PC-9 (cell line): ENCODE results near the gene CAPN14. TPM values are rescaled to one million over a fixed set of nuclear protein-coding genes. Genes with fewer than 3 reads are reported as not detected.

Experiments
- BruUV-seq: library from RNA; stranded (reverse); fragments of 400-500 nt; replicated peaks from 2 replicates; lab custom pipeline; 2021; lab: Mats Ljungman, UMichigan
- CTCF ChIA-PET: fragments of 300-600 bp; sonication (Branson Sonifier 250); formaldehyde crosslinking; loops from one replicate; lab custom pipeline; 2022; ENCODE audit warnings: antibody characterized with exemption; lab: Charles Lee
- POLR2A ChIA-PET: fragments of 300-600 bp; sonication (Branson Sonifier 250); formaldehyde crosslinking; loops from one replicate; lab custom pipeline; 2022; ENCODE audit warnings: antibody characterized with exemption; ENCODE audit not compliant: unreplicated experiment; lab: Charles Lee
- DNase-seq, 2 experiments: peaks; one replicate each; pipeline versions ENCODE4 v3.0.0 to v3.0.0-alpha.2; 2015 to 2022; ENCODE audit warnings: mixed read lengths in 1 of 2
- H2AFZ ChIP-seq: fragments of 200-600 bp; sonication (generic); 2 replicates; pipeline ENCODE4 v1.8.1; 2017; ENCODE audit warnings: antibody characterized with exemption
- H3F3A ChIP-seq: fragments of 200-600 bp; sonication (generic); 2 replicates; pipeline ENCODE4 v1.8.1; 2017; ENCODE audit warnings: antibody characterized with exemption, mild to moderate bottlenecking, low read depth; ENCODE audit not compliant: insufficient read depth
- H3K27ac ChIP-seq: fragments of 200-600 bp; sonication (generic); 2 replicates; pipeline ENCODE4 v1.6.1; 2016; ENCODE audit warnings: mixed run types
- H3K27me3 ChIP-seq: fragments of 200-600 bp; sonication (generic); 2 replicates; pipeline ENCODE4 v1.6.1; 2016; ENCODE audit warnings: low read depth, mixed run types; ENCODE audit not compliant: insufficient read depth
- H3K36me3 ChIP-seq: fragments of 200-600 bp; sonication (generic); 2 replicates; pipeline ENCODE4 v1.6.1; 2016; ENCODE audit warnings: low read depth, mixed run types
- H3K4me1 ChIP-seq: fragments of 200-600 bp; sonication (generic); replicated peaks from 2 replicates; pipeline ENCODE4 v1.6.1; 2016; ENCODE audit warnings: mixed run types; ENCODE audit not compliant: insufficient read depth
- H3K4me2 ChIP-seq: fragments of 200-600 bp; sonication (generic); 2 replicates; pipeline ENCODE4 v1.6.1; 2017; ENCODE audit warnings: mixed run types
- H3K4me3 ChIP-seq: fragments of 200-600 bp; sonication (generic); 2 replicates; pipeline ENCODE4 v1.6.1; 2016; ENCODE audit warnings: mixed run types
- H3K79me2 ChIP-seq: fragments of 200-600 bp; sonication (generic); 2 replicates; pipeline ENCODE4 v1.6.1; 2017; ENCODE audit warnings: low read depth, mixed run types
- H3K9me2 ChIP-seq: fragments of 200-600 bp; sonication (generic); 2 replicates; pipeline ENCODE4 v1.8.1; 2017; ENCODE audit warnings: mild to moderate bottlenecking; ENCODE audit not compliant: insufficient read depth
- H3K9me3 ChIP-seq: fragments of 200-600 bp; sonication (generic); 2 replicates; pipeline ENCODE4 v1.8.1; 2016; ENCODE audit warnings: low read depth; ENCODE audit not compliant: insufficient read depth
- H4K20me1 ChIP-seq: fragments of 200-600 bp; sonication (generic); 2 replicates; pipeline ENCODE4 v1.8.1; 2017; ENCODE audit not compliant: insufficient read depth
- CTCF ChIP-seq: fragments of 200-600 bp; sonication (generic); conservative IDR thresholded peaks from 2 replicates; pipeline ENCODE4 v1.6.1; 2017; ENCODE audit warnings: mixed run types, antibody characterized with exemption, mild to moderate bottlenecking, moderate library complexity
- EZH2 ChIP-seq: fragments of 200-600 bp; sonication (generic); IDR thresholded peaks from 2 replicates; pipeline ENCODE4 v1.8.0; 2017; ENCODE audit warnings: antibody characterized with exemption, low read depth
- intact Hi-C: fragments of 100-400 bp; cut with micrococcal nuclease; formaldehyde crosslinking; loops from one replicate; pipeline ENCODE4 v1.10.0; 2022; ENCODE audit not compliant: unreplicated experiment
- total RNA-seq: library from RNA; stranded (reverse); gene quantifications from 2 replicates; pipeline ENCODE4 v1.2.3, GENCODE V29; 2021

The CAPN14 gene
- total RNA-seq, 1 experiment from 2014 or later: 0.35 TPM

GRCh38 chr2:31263636-31264190, 46.4 kb upstream of the CAPN14 start:
- no peaks in the 10 kb centered on the region for H3K27me3 ChIP-seq
- H4K20me1 ChIP-seq: no peaks in the 10 kb centered on the region
- no peaks in the 10 kb centered on the region for H3K9me2 ChIP-seq
- H3K4me2 ChIP-seq: no peak overlapping the region
- H3K9me3 ChIP-seq: no peaks in the 10 kb centered on the region
- POLR2A ChIA-PET: no interaction called here
- H3K4me3 ChIP-seq: no peak overlapping the region
- no peaks in the 10 kb centered on the region for H3F3A ChIP-seq
- no peak overlapping the region for H3K27ac ChIP-seq
- peak in 1 of 2 experiments; percentile 40 for DNase-seq
- no peak for TF ChIP-seq EZH2
- peak; percentile 24; the same call in 1 of the 2 replicates for TF ChIP-seq CTCF
- H3K4me1 ChIP-seq: no peaks in the 10 kb centered on the region
- no peaks in the 10 kb centered on the region for H3K79me2 ChIP-seq
- no TSS peak for BruUV-seq
- H3K36me3 ChIP-seq: no peaks in the 10 kb centered on the region
- intact Hi-C loops: no loop called here
- CTCF ChIA-PET: no interaction called here
- H2AFZ ChIP-seq: no peak overlapping the region

- no peaks in the 10 kb centered on the region for H3K4me1 ChIP-seq
- H3F3A ChIP-seq: no peaks in the 10 kb centered on the region
- no peaks in the 10 kb centered on the region for H3K79me2 ChIP-seq
- intact Hi-C loops: no loop called here
- no TSS peak for BruUV-seq
- H2AFZ ChIP-seq: no peak overlapping the region
- no peaks in the 10 kb centered on the region for H3K9me3 ChIP-seq
- no peak overlapping the region for H3K27ac ChIP-seq
- TF ChIP-seq CTCF: no peak
- no peak for TF ChIP-seq EZH2
- DNase-seq: no peak
- no peaks in the 10 kb centered on the region for H3K36me3 ChIP-seq
- H3K9me2 ChIP-seq: no peaks in the 10 kb centered on the region
- no peaks in the 10 kb centered on the region for H3K27me3 ChIP-seq
- ChIA-PET CTCF (no interaction called here), POLR2A (no interaction called here)
- H3K4me3 ChIP-seq: no peak overlapping the region
- H4K20me1 ChIP-seq: no peaks in the 10 kb centered on the region
- H3K4me2 ChIP-seq: no peak overlapping the region
Measured at GRCh38 chr2:31260870-31261269, 43.6 kb upstream of the CAPN14 start.

GRCh38 chr2:31259075-31259474, 41.8 kb upstream of the CAPN14 start:
- CTCF ChIA-PET: no interaction called here
- no peaks in the 10 kb centered on the region for H3K9me3 ChIP-seq
- intact Hi-C loops: no loop called here
- POLR2A ChIA-PET: no interaction called here
- no peaks in the 10 kb centered on the region for H3K9me2 ChIP-seq
- BruUV-seq: no TSS peak
- no peaks in the 10 kb centered on the region for H4K20me1 ChIP-seq
- H3K27me3 ChIP-seq: no peaks in the 10 kb centered on the region
- no peaks in the 10 kb centered on the region for H3F3A ChIP-seq
- no peak overlapping the region for H2AFZ ChIP-seq
- H3K79me2 ChIP-seq: no peaks in the 10 kb centered on the region
- no peak for DNase-seq
- H3K4me3 ChIP-seq: no peak overlapping the region
- H3K4me2 ChIP-seq: no peak overlapping the region
- no peaks in the 10 kb centered on the region for H3K36me3 ChIP-seq
- no peak overlapping the region for H3K27ac ChIP-seq
- TF ChIP-seq EZH2: no peak
- TF ChIP-seq CTCF: no peak
- no peaks in the 10 kb centered on the region for H3K4me1 ChIP-seq
